ENCODE data around the gene ASIC1. TPM values are rescaled to one million over a fixed set of nuclear protein-coding genes. Genes with fewer than 3 reads are reported as not detected.

ASIC1 gene
- total RNA-seq, 1 donor, result under 0.01 TPM

DNA sequence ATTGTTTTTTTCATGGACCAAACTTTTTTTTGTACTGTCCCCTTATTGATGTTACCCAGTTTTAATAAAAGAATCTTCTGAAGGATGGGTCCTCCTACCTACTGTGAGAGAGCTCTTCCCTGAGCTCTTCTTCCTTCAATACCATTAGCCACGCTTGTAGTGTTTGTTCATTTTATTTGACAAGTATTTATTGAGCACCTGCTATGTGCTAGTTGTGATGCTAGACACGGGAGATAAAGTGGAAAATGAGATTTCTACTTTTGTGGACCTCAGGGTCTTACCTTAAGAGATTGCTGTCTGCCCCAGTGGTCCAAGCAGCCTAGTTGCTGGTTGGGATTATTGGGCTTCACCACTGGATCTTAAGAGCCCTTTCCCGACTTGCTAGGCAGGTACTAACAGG, 43.2 kb downstream of the ASIC1 start:
- Histone ChIP-seq H3K4me1 (ENCODE audit: insufficient read depth, low read length) (no peaks in the 10 kb centered on the region), H3K9me3 (ENCODE audit: low read depth, low read length) (no peaks in the 10 kb centered on the region), H3K4me3 (ENCODE audit: low read length) (no peak overlapping the region), H3K27me3 (ENCODE audit: insufficient read depth, low read length) (no peaks in the 10 kb centered on the region)

DNA sequence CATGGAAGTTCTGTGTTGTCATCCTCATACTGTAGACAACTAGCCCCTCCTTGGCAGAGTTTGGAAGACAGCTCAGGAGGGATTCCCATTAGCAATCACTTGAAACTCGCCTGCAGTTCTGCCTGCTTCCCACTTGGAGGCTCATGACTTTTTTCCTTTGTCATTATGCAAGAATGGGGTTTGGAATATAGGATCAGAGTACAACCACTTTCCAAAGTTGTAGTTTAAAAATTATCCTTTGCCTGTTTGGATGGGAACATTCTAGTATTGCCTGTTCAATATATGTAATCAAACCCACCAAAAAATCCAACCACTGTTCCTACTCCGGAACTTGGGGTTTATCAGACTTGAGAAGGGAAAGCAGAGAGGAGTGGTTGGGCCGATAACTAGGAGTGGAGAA, 44.3 kb downstream of the ASIC1 start:
- no peak overlapping the region for H3K4me3 ChIP-seq (ENCODE audit: low read length)

DNA sequence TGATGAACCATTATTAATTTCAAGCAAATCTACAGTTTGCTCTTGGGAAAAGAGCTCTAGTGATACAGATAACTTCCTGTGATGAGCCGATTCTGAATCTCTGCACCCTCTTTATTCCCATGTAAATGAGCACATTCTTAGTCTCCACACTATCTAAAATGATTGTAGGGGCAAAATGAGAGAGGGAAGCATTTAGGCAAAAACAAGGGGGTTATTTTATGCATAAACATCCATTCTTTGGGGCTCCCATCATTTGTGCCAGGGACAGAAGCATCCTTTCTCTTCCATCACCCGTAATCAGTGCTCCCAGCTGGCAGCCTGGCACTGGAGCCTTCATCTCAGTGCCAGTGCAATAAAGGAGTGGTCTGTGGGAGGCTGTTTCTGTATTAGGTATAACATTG, 44.7 kb downstream of the ASIC1 start:
- no peaks in the 10 kb centered on the region for H3K4me1 ChIP-seq (ENCODE audit: insufficient read depth, low read length)
- H3K4me3 ChIP-seq (ENCODE audit: low read length), result no peak overlapping the region
- no peaks in the 10 kb centered on the region for H3K27me3 ChIP-seq (ENCODE audit: insufficient read depth, low read length)
- no peaks in the 10 kb centered on the region for H3K9me3 ChIP-seq (ENCODE audit: low read depth, low read length)

More for the DNA sequence above, 44.3 kb downstream of the ASIC1 start:
- H3K27me3 ChIP-seq (ENCODE audit: insufficient read depth, low read length), result no peaks in the 10 kb centered on the region
- H3K4me1 ChIP-seq (ENCODE audit: insufficient read depth, low read length), result no peaks in the 10 kb centered on the region
- H3K9me3 ChIP-seq (ENCODE audit: low read depth, low read length), result no peaks in the 10 kb centered on the region

DNA sequence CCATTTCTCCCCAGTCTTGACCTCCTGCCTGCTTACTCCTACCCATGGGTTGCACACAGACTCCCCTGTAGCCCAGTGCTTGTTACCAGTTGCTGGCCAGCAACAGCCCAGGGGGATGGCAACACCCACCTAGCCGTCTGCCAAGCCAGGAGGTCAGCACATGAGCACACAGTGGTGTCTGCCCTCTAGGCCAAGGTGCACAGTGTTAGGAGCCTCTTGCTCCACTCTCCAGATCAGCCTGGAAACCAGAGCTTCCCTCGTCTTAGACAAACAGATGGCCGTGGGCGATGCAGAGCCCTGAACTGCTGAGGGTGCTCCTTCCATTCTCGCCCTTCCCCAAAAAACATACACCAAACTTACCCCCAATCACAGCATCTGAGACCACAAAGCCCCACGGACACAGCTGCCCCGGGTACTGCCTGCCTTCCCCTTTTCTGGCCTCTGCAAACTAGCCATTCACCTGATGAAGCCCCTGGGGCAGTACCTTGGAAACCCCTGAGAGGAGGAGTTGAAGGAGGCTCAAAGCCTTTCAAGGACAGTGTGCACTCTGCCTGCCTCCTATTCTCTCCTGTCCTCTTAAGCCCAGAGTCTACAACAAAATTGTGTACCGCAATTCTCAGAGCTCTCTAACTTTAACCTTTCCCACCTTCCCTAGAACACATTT, 45.4 kb downstream of the ASIC1 start:
- no peaks in the 10 kb centered on the region for H3K9me3 ChIP-seq (ENCODE audit: low read depth, low read length)
- no peaks in the 10 kb centered on the region for H3K27me3 ChIP-seq (ENCODE audit: insufficient read depth, low read length)
- no peaks in the 10 kb centered on the region for H3K4me1 ChIP-seq (ENCODE audit: insufficient read depth, low read length)
- H3K4me3 ChIP-seq (ENCODE audit: low read length), result no peak overlapping the region

DNA sequence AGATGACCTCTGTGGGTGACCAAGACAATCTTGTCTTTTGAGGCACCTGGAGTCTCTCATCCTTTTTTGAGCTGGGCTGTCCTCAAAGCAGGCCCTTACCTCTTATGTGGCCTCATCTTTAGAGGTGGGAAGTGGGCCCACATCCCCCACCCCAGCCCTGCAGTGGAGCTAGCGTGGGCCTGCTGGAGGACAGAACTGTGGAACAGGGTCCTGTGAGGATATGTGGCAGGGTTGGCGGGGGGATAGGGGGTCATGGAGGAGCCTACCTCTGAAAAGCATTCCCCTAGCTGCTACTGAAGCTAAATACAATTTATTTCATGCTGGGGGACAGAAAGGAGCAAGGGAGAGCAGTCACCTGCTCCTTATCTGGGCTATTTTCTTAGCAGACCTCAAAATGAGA, 46.0 kb downstream of the ASIC1 start:
- no peaks in the 10 kb centered on the region for H3K9me3 ChIP-seq (ENCODE audit: low read depth, low read length)
- H3K4me3 ChIP-seq (ENCODE audit: low read length), result no peak overlapping the region
- H3K4me1 ChIP-seq (ENCODE audit: insufficient read depth, low read length), result no peaks in the 10 kb centered on the region
- H3K27me3 ChIP-seq (ENCODE audit: insufficient read depth, low read length), result no peaks in the 10 kb centered on the region

DNA sequence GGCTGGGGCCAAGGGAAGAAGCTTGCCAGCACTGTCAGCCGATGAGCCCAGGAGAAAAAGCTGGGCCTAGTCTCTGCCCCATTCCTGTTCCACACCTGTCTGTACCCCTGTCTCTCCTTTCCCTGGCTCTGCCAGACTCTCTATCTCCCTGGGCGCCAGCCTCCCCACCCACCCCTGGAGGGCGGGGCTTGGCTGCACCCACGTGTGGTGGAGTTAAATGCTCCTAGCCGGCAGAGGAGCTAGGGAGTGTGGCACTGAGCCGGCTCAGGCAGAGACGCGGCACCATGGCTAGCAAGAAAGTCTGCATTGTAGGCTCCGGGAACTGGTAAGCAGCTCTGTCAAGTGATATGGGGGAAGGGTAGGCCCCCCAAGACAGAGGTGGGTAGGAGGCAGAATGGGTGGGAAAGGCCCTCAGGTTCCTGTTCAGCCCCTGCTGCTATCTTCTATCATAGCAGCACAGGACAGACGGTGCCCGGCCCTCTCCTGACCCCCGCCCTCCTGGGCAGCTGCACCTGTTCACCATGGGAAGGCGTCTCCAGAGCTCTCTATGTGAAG, 46.4 kb downstream of the ASIC1 start, which contains the start of gene GPD1:
Gene GPD1 (plus strand): TSS at position 242 of the 555 bp plus-strand sequence. CDS start 43 bp downstream, at position 285.
- Histone ChIP-seq H3K4me3 (ENCODE audit: low read length) (no peak within 1 kb of the TSS), H3K27me3 (ENCODE audit: insufficient read depth, low read length) (no peaks in the 10 kb centered on the region), H3K4me1 (ENCODE audit: insufficient read depth, low read length) (no peaks in the 10 kb centered on the region), H3K9me3 (ENCODE audit: low read depth, low read length) (no peaks in the 10 kb centered on the region)

DNA sequence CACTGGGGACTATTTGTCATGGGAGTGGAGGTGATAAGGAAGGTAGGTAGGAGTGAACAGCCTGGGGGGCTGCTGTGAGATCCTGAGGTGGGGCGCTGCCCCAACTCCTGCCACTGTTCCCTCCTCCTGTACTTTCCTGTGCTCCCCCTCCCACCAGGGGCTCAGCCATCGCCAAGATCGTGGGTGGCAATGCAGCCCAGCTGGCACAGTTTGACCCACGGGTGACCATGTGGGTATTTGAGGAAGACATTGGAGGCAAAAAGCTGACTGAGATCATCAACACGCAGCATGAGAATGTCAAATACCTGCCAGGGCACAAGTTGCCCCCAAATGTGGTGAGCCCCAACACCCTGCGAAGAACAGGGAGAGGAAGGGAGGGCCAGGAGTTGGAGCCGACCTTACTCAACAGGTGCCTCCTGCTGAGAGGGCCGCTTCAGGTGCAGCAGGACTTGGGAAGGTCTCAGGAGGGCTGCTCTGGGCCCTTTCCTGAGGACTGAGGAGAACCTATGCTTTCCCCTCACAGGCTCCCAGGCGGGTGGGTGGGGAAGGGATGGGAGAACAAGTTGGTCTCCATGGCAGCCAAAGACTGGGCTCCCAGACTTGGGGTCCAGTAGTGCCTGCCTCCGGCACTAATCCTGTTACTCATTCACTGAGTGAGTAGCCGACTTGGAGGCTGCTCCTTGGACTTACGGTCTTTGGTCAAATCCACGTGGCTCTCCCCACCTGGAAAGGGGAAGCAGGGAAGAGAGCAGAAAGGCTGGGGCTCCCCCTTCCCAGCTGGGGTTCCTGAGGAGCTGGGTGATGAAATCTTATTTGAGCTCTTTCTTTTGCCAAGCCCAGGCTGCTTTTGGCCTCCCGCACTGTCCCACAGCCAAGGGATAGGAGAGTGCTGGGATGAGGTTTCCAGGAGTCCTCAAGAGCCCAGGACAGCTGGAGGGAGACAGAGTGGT, 47.3 kb downstream of the ASIC1 start:
- peaks cover 2% of the 10 kb centered on the region for H3K4me1 ChIP-seq (ENCODE audit: insufficient read depth, low read length)
- H3K27me3 ChIP-seq (ENCODE audit: insufficient read depth, low read length), result no peaks in the 10 kb centered on the region
- H3K4me3 ChIP-seq (ENCODE audit: low read length), result no peak overlapping the region
- no peaks in the 10 kb centered on the region for H3K9me3 ChIP-seq (ENCODE audit: low read depth, low read length)

DNA sequence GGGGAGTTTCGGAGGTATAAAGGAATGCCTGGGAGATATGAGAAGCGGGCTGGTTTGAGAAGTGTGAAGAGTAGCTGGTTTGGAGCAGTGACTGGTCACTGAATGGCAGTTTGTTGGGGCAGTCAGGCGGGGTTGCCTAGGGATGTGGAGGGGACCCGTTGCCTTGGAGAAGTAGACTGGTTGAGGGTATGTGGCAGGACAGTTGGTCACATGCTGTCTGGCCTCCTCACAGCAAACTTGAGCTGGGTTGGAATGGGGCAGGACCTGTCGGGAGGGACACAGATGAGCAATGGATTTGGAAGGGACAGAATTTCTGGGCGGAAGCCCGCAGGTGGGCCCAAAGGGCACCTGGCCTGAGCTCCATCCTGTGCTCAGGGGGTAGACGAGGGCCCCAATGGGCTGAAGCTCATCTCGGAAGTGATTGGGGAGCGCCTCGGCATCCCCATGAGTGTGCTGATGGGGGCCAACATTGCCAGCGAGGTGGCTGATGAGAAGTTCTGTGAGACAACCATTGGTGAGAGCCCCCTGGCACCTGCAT, 48.6 kb downstream of the ASIC1 start:
- H3K27me3 ChIP-seq (ENCODE audit: insufficient read depth, low read length), result no peaks in the 10 kb centered on the region

DNA sequence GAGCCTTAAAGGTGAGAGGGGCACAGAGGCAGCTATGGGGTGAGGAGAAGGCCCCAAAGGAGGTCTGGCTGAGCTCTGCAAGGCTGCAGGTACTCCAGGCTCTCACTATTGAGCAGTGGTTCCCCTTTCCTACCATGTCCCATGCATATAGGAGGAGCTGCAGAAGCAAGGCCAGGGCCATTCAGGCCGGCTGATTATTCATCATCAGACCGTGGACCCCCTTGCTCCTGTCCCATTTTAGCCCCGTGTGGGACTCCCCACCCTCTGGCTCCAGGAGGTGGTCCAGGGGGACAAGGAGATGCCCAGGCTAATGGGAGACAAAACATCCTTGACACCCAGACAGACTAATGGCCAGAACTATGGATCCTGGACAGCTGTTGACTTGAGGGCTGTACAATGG, 49.5 kb downstream of the ASIC1 start:
- Histone ChIP-seq H3K4me1 (ENCODE audit: insufficient read depth, low read length) (peaks cover 17% of the 10 kb centered on the region), H3K4me3 (ENCODE audit: low read length) (no peak overlapping the region), H3K27me3 (ENCODE audit: insufficient read depth, low read length) (no peaks in the 10 kb centered on the region), H3K9me3 (ENCODE audit: low read depth, low read length) (no peaks in the 10 kb centered on the region)

More for the DNA sequence above, 48.6 kb downstream of the ASIC1 start:
- H3K9me3 ChIP-seq (ENCODE audit: low read depth, low read length), result no peaks in the 10 kb centered on the region
- H3K4me3 ChIP-seq (ENCODE audit: low read length), result no peak overlapping the region
- H3K4me1 ChIP-seq (ENCODE audit: insufficient read depth, low read length), result peaks cover 14% of the 10 kb centered on the region

DNA sequence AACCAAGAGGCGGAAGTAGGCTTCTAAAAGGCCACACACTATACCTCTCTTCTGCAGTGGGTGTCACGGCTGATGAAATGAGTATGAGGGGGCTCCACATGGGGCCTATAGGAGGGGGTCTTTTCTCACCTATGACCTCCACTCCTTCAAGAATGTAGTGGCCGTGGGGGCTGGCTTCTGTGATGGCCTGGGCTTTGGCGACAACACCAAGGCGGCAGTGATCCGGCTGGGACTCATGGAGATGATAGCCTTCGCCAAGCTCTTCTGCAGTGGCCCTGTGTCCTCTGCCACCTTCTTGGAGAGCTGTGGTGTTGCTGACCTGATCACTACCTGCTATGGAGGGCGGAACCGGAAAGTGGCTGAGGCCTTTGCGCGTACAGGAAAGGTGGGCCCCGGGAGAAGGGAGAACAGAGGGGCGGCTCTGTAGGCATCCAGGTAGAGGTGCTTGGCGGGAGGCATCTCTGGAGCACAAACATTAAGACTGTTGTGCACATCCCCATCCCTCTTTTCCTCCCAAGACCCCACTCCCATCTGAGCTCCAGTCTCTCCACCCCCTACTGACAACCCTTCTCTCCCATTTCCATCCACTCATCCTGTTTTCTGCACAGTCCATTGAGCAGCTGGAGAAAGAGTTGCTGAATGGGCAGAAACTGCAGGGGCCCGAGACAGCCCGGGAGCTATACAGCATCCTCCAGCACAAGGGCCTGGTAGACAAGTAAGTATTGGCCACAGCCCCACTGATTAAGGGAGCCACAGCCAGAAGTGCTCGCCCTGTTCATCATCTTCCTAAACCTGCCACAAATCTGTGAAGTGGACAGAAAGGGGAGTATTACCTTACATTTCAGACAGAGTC, 50.2 kb downstream of the ASIC1 start:
- Histone ChIP-seq H3K27me3 (ENCODE audit: insufficient read depth, low read length) (no peaks in the 10 kb centered on the region), H3K4me1 (ENCODE audit: insufficient read depth, low read length) (peaks cover 17% of the 10 kb centered on the region)

DNA sequence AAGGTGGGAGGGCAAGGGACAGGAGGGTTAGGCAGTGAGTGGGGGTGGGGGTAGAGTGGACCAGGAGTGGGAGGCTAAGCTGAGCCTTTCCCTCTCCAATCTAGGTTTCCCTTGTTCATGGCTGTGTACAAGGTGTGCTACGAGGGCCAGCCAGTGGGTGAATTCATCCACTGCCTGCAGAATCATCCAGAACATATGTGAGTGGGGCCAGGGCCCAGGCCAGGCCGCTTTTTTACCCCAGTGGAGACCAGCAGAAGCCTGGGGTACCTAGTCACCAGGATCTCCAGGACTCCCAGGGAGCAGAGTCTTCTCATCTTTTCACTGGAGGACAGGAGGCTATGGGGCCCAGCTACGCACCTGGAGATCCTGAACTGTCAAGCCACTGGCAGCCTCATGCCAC, 51.9 kb downstream of the ASIC1 start:
- H3K4me1 ChIP-seq (ENCODE audit: insufficient read depth, low read length), result peaks cover 33% of the 10 kb centered on the region
- no peaks in the 10 kb centered on the region for H3K9me3 ChIP-seq (ENCODE audit: low read depth, low read length)
- H3K4me3 ChIP-seq (ENCODE audit: low read length), result no peak overlapping the region
- H3K27me3 ChIP-seq (ENCODE audit: insufficient read depth, low read length), result no peaks in the 10 kb centered on the region

More for the DNA sequence above, 50.2 kb downstream of the ASIC1 start:
- Histone ChIP-seq H3K4me3 (ENCODE audit: low read length) (no peak overlapping the region), H3K9me3 (ENCODE audit: low read depth, low read length) (no peaks in the 10 kb centered on the region)

DNA sequence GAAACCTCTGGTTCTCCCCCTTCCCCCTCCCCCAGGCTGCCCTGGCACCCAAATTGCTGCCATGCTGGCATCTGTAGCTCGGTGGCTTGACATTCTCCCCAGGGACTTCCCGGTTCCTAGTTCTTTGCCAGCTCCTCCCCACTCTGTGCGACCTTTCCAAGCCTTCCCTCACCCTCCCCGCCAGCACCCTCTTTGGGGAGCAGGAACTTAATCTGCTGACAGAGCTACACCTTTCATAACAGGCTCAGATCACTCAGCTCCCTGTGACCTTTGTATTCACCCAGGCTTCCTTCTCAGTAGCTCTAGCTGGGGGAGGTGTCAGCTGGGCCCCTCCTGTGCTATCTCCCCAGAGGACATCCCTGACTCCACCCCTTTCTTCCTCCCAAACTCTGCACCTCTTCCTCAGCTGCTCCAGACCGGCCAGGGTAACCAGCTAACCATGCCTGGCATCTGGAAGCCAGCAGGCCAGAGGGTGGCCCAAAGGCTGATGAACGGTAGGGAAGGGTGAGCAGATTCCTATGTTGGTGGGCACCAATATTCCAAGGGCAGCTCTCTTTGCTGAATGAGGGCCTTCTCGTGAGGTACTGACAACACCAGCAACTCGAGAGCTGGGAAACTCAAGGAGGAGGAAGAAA, 52.8 kb downstream of the ASIC1 start:
- Histone ChIP-seq H3K4me3 (ENCODE audit: low read length) (no peak overlapping the region), H3K27me3 (ENCODE audit: insufficient read depth, low read length) (no peaks in the 10 kb centered on the region), H3K4me1 (ENCODE audit: insufficient read depth, low read length) (peaks cover 36% of the 10 kb centered on the region), H3K9me3 (ENCODE audit: low read depth, low read length) (no peaks in the 10 kb centered on the region)

DNA sequence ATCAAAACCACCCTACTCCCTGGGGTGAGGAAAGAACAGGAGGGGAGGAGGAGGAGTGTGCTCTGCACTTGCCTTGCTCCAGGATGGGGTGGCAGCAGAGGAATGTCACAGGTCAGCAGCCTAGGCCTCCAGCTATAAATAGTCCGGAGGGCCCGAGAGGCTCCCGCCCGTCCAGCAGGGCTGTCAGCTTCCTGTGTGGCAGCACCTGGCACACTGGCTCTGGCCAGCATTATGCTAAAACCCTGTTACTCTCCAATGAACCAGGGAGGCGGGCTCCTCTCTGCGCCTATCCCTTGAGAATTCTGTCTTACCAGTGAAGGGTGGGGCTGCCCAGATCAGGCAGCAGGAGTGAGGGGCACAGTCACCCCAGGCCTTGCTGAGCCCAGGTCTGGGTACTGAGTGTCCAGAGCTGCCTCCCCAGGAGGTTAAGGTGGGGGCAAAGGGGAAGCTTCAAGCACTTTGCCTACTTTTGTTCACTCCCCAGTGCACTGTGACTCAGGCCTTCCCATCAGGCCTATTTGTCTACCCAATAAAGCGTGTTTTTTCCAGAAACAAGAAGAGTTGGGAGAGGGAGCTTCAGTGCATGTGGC, 53.5 kb downstream of the ASIC1 start:
- H3K9me3 ChIP-seq (ENCODE audit: low read depth, low read length), result no peaks in the 10 kb centered on the region
- H3K4me3 ChIP-seq (ENCODE audit: low read length), result no peak overlapping the region
- peaks cover 36% of the 10 kb centered on the region for H3K4me1 ChIP-seq (ENCODE audit: insufficient read depth, low read length)
- no peaks in the 10 kb centered on the region for H3K27me3 ChIP-seq (ENCODE audit: insufficient read depth, low read length)

DNA sequence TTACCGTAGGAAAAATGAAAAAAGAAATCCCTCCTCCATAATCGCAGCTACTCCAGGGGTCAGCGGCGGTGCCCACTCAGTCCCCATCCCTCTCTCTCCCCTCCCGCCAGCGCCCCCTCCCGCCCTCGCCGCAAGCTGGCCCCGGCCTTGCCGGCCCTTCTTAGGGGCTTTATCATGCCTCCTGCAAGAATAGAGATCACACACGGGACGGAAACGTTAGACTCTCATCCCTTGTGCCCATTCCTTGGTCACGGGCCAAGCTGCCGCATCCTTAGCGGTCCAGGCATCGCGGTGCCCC, 53.9 kb downstream of the ASIC1 start:
- no peaks in the 10 kb centered on the region for H3K27me3 ChIP-seq (ENCODE audit: insufficient read depth, low read length)
- no peaks in the 10 kb centered on the region for H3K9me3 ChIP-seq (ENCODE audit: low read depth, low read length)
- H3K4me3 ChIP-seq (ENCODE audit: low read length), result no peak overlapping the region
- peaks cover 36% of the 10 kb centered on the region for H3K4me1 ChIP-seq (ENCODE audit: insufficient read depth, low read length)
